GM19238 (cell line): ENCODE data around the gene CDC42BPB.

Experiments used
- DNase-seq: peaks from one replicate; pipeline ENCODE4 v3.0.0; 2011; ENCODE audit warnings: low spot score; ENCODE audit not compliant: insufficient read length

The CDC42BPB gene

DNA sequence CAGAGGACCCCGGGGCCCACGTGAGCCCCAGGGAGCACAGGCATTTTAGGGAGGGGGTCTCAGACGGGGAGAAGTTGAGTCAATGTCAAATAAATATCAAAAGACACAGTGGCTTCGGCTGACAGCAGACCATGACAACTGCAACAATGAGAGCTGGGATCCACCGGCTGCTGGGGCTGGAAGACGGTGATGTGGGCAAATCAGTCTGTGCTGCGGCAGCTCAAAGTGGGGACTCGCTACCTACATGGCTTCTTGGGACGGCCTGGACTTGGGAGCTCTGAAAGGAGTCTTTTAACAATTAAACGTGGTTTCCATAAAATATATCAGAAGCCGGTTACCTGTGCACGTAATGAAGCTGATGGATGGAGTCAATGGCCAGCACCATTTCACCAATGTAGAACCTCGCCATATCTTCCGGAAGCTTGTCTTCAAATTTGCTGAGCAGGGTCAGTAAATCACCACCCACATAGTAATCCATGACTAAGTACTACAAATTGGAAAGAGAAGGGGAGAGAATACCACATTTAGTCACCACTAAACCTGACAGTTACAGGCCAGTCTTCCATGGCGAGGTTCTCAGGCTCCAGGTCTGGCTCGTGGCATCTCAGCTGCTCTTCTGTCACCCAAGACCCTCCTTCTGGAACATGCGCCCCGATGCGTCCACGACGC is 58.0 kb downstream of the CDC42BPB start:
- no peak for DNase-seq

DNA sequence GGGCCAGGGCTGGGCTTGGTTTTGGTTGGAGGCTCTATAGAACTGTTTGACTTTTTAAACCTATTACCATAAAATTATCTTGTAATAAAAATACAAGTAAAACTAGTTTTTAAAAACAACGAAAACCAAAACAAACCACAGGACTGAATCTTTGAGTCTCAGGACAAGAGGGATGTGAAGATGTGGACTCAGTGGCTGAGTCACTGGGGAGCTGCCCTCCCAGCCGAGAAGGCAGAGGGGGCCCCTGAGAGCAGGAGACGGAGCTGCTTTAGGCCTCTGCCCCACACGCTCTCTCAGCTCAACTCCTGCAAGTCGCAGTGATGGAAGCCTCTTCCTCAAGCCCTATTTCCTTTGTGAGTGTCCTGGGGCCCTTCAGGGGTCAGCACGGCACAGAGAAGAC is 59.0 kb downstream of the CDC42BPB start:
- DNase-seq: no peak

- no peak for DNase-seq
Observed at GRCh38 chr14:102996941-102997340, 60.4 kb downstream of the CDC42BPB start.

- no peak for DNase-seq
Observed at GRCh38 chr14:102994689-102995088, 62.7 kb downstream of the CDC42BPB start.

DNA sequence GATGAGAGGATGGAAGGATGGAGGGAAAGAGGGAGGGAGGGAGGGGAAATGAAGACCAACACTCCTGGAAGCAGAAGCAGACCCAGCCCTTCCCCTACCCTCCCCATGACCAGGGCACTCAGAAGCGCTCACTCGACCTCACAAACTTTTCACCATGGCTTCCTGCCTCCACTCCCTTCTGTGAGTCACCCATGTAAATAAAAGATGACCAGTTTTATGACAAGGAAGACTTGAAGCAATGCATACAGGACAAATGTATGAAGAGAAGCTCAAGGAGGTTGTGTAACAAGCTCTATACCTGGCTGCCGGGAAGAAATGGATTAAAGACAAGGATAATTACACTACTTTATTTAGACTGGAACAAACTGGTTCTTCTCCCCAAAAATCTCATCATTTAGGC is 63.8 kb downstream of the CDC42BPB start:
- no peak for DNase-seq

DNA sequence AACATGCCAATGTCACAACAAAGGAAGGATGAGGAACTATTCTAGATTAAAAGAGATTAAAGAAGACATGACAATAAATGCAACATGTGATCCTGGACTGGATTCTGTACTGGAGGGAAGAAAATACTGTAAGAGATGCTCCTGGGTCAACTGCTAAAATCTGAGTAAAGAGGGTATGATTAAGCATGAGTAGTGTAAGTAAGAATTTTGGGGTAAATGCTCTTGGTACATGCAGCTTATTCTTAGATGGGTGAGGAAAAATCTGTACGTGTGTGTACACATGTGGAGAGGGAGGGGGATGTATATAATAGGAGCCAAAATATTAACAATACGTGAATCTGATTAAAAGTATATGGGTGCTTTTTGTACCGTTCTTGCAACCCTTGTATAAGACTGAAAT is 66.0 kb downstream of the CDC42BPB start:
- no peak for DNase-seq

- no peak for DNase-seq
Observed at GRCh38 chr14:102988054-102988453, 69.3 kb downstream of the CDC42BPB start.

DNA sequence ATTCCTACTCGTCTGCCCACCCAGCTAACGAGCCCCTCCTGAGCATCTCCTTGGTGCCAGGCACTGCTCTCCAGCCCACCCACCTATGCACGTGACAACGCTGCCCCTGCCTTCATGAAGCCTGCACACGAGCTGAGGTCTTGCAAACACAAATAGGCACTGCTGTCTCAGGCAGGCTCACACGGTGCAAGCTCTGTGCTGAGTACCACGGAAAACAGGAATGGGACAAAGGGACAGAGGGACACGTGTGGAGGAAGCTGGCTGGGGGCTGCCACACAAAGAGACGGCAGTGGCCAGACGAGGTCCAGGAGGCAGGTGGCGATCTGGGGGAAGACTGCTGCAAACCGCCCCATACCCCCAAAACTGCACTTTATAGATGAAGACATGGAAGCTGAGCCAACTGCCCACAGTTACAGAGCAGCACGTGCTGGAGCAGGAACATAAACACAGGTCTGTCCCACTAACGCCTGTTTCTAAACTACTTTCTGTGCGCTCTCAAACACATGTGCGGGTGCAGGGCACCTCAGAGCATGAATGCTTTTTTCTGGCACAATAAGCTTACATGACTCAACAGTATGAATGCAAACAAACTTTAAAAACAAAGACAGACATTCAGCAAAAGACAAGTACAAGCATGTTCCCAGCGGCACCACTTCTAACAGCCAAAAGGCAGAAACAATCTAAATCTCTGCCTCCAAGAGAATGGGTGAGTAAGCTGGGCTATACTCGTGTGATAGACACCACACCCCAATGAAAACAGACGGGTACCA is 70.4 kb downstream of the CDC42BPB start:
- DNase-seq: no peak

- DNase-seq: peak; percentile 38
Observed at GRCh38 chr14:102985665-102986064, 71.7 kb downstream of the CDC42BPB start.

DNA sequence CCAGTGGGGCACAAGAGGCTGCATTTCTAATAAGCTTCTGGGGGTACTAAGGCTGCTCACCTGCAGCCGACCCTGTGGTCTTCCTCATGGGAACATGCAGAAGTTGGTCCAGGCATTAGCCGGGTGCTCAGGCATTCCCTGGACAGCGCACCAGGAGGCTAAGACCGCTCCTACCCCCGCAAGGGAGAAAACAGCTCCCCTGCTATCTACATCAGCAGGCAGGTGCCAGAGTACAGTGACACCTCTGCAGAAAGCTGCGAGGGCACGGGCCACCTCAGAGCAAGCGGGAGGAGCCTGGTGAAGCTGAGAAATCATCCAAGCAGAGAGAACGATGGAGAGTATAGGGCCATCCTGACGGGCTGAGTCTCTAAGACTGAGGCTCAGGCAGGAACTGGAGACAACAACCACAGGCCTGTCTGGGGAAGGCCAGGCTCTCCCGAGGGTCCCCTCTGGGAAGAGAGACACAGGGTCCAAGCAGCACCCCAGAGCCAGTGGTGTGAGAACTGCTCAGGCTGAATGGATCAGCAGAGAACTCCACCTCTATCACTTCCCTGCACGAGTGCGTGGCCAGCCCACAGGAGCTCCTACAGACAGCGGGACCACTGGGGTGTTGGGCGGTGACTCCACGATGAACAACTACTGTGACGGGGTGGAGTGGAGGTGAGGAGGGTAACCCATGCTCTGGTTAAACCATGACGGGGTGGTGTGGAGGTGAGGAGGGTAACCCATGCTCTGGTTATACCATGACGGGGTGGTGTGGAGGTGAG is 72.8 kb downstream of the CDC42BPB start:
- DNase-seq: no peak

GRCh38 chr14:102983496-102983895 is 73.9 kb downstream of the CDC42BPB start:
- DNase-seq: no peak

DNA sequence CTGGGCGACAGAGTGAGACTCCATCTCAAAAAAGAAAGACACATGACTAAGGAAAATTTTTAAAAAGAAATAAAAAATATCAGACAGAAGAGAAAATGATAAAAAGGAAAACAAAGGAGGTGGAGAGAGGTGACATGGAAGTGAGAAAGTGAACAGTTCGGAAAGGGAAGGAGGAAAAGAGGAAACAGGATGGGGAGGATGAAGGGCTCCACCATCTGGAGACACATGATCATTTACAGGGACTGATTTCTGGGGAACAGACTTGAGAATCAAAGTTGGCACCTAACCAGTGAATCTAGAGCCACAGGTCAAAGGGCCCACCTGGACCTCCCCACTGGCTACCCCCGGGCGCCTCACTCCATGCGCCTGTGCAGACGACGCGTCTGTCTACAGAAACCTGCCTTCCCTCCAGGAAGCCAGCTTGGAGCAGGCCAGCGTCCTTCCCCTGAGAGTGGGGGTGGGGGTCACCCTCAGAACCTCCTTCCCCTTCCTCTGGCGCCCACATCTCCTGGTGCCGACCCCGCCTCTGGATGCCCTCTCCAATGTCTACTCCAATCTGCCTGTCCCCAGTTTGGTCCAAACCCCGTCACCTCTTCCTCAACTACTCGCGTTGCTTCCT is 74.4 kb downstream of the CDC42BPB start:
- DNase-seq: no peak

DNA sequence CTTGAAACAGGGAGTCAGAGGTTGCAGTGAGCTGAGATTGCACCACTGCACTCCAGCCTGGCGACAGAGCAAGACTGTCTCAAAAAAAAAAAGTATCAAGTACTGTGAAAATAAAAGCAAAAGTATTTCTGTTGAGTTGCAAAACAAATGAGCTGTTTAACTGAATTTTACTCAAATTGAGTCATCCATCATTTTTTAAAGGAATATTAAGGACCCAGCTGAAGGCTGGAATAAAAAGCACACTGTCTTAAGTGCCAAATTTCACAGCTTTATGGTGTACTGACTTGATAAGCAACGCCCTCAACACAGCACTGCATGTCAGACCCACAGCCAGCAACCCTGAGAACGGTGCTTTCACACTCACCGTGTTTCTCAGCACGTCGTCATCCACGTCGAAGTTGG is 76.9 kb downstream of the CDC42BPB start:
- DNase-seq: no peak

GRCh38 chr14:102979406-102979805 is 77.9 kb downstream of the CDC42BPB start:
- no peak for DNase-seq

DNA sequence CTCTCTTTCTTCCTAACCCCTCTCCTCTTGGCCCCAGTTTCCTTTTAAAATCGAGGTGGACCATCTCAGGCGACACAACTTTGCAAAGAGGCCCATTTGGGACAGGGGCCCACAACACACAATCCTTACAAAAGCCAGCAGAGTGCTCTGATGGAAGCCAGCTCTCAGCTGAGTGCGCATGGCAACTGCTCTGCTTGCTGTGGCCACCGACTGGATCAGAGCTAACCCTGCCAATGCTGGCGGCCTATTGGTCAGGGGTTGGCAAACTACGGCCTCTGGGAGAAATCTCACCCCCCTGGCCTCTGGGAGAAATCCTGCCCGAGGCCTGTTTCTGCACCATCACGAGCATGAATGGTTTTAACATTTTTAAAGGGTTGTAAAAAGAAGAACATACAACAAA is 79.9 kb downstream of the CDC42BPB start:
- DNase-seq: no peak

DNA sequence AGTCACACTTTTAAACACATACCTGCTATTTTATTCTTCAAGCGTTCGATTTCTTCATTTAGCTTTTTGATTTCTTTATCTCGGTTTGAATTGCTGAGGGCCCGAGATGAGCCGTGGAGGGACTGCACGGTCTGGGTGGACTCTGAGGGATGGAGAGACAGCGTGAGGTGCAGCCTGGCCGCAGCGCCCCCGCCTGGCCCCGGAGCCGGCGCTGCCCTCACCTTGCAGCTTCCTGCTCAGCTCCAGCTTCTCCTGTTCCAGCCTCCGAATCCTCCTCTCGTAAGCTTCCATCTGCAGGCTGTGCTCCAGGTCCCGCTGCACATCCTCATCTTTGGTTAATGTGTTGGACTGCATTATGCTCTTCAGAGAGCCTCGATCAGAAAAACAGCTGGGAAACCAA is 81.7 kb downstream of the CDC42BPB start:
- no peak for DNase-seq

DNA sequence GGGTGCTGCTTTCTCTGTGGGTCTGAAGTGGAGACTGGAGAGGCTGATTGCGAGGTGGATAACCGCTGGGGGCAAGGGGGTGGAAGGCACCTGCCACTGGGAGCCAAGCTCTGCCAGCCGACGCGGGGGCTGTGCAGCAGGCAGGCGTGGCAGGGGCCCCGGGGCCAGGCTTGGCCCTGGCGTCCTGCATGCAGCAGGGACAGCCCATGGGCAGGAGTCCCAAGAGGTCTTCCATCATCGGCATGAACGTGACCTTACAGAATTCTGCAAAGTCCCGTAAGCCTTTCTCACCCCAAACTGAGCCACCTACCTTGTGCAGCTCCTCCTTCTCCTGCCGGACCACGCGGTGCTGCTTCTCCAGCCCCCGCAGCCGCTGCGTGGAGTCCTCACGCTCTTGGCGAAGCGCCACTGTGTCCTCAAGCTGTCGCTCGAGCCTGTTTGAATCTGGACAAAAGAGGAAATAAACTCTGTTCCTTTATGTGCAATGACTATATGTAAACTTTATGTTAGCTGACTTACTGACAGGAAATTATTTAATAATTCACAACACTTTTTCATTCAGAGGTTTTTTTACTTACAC is 83.6 kb downstream of the CDC42BPB start:
- no peak for DNase-seq

- DNase-seq: no peak
Observed at GRCh38 chr14:102971836-102972606, 85.3 kb downstream of the CDC42BPB start.

GRCh38 chr14:102971314-102971713 is 86.0 kb downstream of the CDC42BPB start:
- DNase-seq: no peak

GRCh38 chr14:102970496-102970895 is 86.9 kb downstream of the CDC42BPB start:
- DNase-seq: no peak

DNA sequence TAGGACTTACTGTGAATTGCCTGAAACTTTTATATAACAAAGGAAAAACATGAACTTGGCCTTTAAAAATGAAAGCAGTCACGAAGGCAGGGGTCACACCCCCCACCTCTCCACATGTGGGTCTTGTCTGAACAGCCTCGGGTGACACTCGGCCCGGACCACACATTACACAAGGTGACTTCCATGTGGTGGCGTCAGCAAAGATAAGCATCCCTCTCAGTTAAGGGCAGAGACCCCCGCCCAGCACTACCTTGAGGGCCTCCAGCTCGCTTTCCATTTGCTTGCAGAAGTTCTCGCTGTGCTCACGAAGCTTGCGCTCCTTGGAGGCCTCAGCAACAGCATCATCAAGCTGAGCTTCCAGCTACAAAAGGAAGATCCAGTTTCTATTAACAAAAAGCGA is 87.4 kb downstream of the CDC42BPB start:
- DNase-seq: no peak
